ENCODE measurements around the gene PNKD. TPM values are rescaled to one million over a fixed set of nuclear protein-coding genes. Genes with fewer than 3 reads are reported as not detected.
A peak's percentile ranks its signal among the peaks of the same experiment; 100 is the strongest.

Gene PNKD
- total and polyA plus RNA-seq, 2 experiments from 2014 or later, result 28.2 to 83.3 TPM

- H3K4me2 ChIP-seq, result peak overlapping the region; percentile 56; the same call in 1 of the 2 replicates
- peaks cover 10% of the 10 kb centered on the region for H3K4me1 ChIP-seq (ENCODE audit: insufficient read depth)
- Mint-ChIP-seq H3K4me3 (no peak overlapping the region), H3K27ac (peak overlapping the region; percentile 75), H3K9me3 (no peaks in the 10 kb centered on the region), H3K36me3 (ENCODE audit: low read depth) (no peaks in the 10 kb centered on the region), H3K27me3 (ENCODE audit: insufficient read depth, low read depth, poor library complexity) (peaks cover 11% of the 10 kb centered on the region), H3K4me1 (peaks cover 27% of the 10 kb centered on the region)
- H3K4me3 ChIP-seq, result no peak overlapping the region
- TF ChIP-seq EZH2phosphoT487 (IDR thresholded peaks at IDR 0.05; ENCODE audit: unreplicated experiment) (no peak), CREB1 (CRISPR knock-in tag; IDR thresholded peaks at IDR 0.05; ENCODE audit: low read depth) (0 out of 2 replicates have a peak, but pooled peaks have one; percentile 11)
- peak overlapping the region; percentile 85; the same call in 1 of the 2 replicates for H3K27ac ChIP-seq (ENCODE audit: low read depth)
- no peaks in the 10 kb centered on the region for H3F3A ChIP-seq (replicated peaks; ENCODE audit: low read depth)
- no peaks in the 10 kb centered on the region for H4K20me1 ChIP-seq (replicated peaks; ENCODE audit: insufficient read depth)
- no peak overlapping the region for H2AFZ ChIP-seq
- H3K27me3 ChIP-seq (ENCODE audit: insufficient read depth), result peaks cover 5% of the 10 kb centered on the region; the same call in 1 of the 2 replicates
- ATAC-seq (peak; percentile 89), DNase-seq (ENCODE audit: low spot score) (peak; percentile 95)
- H3K9me2 ChIP-seq (ENCODE audit: insufficient read depth), result no peaks in the 10 kb centered on the region
- no peaks in the 10 kb centered on the region for H3K36me3 ChIP-seq (ENCODE audit: insufficient read depth)
- no peaks in the 10 kb centered on the region for H3K79me2 ChIP-seq (replicated peaks; ENCODE audit: insufficient read depth)
Observed at GRCh38 chr2:218286570-218287459, 16.5 kb downstream of the PNKD start.

GRCh38 chr2:218289639-218290315, 19.5 kb downstream of the PNKD start:
- no peaks in the 10 kb centered on the region for H4K20me1 ChIP-seq (replicated peaks; ENCODE audit: insufficient read depth)
- peaks cover 5% of the 10 kb centered on the region; the same call in 1 of the 2 replicates for H3K27me3 ChIP-seq (ENCODE audit: insufficient read depth)
- H3K27ac ChIP-seq (ENCODE audit: low read depth), result no peak overlapping the region
- no peak overlapping the region for H2AFZ ChIP-seq
- no peak for ATAC-seq
- no peaks in the 10 kb centered on the region for H3K36me3 ChIP-seq (ENCODE audit: insufficient read depth)
- H3F3A ChIP-seq (replicated peaks; ENCODE audit: low read depth), result no peaks in the 10 kb centered on the region
- H3K27me3 Mint-ChIP-seq (ENCODE audit: insufficient read depth, low read depth, poor library complexity), result peaks cover 19% of the 10 kb centered on the region
- H3K27ac Mint-ChIP-seq, result no peak overlapping the region
- no peaks in the 10 kb centered on the region for H3K9me3 Mint-ChIP-seq
- no peak for DNase-seq (ENCODE audit: low spot score)
- H3K4me2 ChIP-seq, result no peak overlapping the region
- peaks cover 25% of the 10 kb centered on the region for H3K4me1 ChIP-seq (ENCODE audit: insufficient read depth)
- H3K36me3 Mint-ChIP-seq (ENCODE audit: low read depth), result no peaks in the 10 kb centered on the region
- H3K79me2 ChIP-seq (replicated peaks; ENCODE audit: insufficient read depth), result no peaks in the 10 kb centered on the region
- no peak overlapping the region for H3K4me3 ChIP-seq
- no peak overlapping the region for H3K4me3 Mint-ChIP-seq
- peaks cover 46% of the 10 kb centered on the region for H3K4me1 Mint-ChIP-seq
- H3K9me2 ChIP-seq (ENCODE audit: insufficient read depth), result no peaks in the 10 kb centered on the region
- TF ChIP-seq ETS1 (IDR thresholded peaks at IDR 0.05), result no peak
- no peak for TF ChIP-seq EZH2 (IDR thresholded peaks at IDR 0.05; ENCODE audit: low read depth, unreplicated experiment)
- no peak for TF ChIP-seq STAT1 (IDR thresholded peaks at IDR 0.05; ENCODE audit: unreplicated experiment)
- no peak for TF ChIP-seq NANOG (IDR thresholded peaks at IDR 0.05; ENCODE audit: borderline replicate concordance)
- TF ChIP-seq REST (IDR thresholded peaks at IDR 0.05; ENCODE audit: unreplicated experiment), result no peak
- TF ChIP-seq JUNB (IDR thresholded peaks at IDR 0.05; ENCODE audit: unreplicated experiment), result no peak
- TF ChIP-seq, protein P1, sequence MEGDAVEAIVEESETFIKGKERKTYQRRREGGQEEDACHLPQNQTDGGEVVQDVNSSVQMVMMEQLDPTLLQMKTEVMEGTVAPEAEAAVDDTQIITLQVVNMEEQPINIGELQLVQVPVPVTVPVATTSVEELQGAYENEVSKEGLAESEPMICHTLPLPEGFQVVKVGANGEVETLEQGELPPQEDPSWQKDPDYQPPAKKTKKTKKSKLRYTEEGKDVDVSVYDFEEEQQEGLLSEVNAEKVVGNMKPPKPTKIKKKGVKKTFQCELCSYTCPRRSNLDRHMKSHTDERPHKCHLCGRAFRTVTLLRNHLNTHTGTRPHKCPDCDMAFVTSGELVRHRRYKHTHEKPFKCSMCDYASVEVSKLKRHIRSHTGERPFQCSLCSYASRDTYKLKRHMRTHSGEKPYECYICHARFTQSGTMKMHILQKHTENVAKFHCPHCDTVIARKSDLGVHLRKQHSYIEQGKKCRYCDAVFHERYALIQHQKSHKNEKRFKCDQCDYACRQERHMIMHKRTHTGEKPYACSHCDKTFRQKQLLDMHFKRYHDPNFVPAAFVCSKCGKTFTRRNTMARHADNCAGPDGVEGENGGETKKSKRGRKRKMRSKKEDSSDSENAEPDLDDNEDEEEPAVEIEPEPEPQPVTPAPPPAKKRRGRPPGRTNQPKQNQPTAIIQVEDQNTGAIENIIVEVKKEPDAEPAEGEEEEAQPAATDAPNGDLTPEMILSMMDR (conservative IDR thresholded peaks at IDR 0.05; ENCODE audit: low read depth in 2 of 2), result no peak
- no peak for TF ChIP-seq CREB1 (CRISPR knock-in tag; IDR thresholded peaks at IDR 0.05; ENCODE audit: low read depth)
- no peak for TF ChIP-seq POLR2AphosphoS5 (IDR thresholded peaks at IDR 0.05; ENCODE audit: low read depth)
- TF ChIP-seq EZH2phosphoT487 (IDR thresholded peaks at IDR 0.05; ENCODE audit: unreplicated experiment), result no peak
